Measurements from ENCODE around the gene ASB9.

The ASB9 gene

GRCh38 chrX:15240414-15240813 lies 29.5 kb downstream of the ASB9 start:
- no peak for DNase-seq

- no peak for DNase-seq
Observed at GRCh38 chrX:15236146-15236545, 33.7 kb downstream of the ASB9 start.

- DNase-seq, result no peak
Observed at GRCh38 chrX:15235001-15235400, 34.9 kb downstream of the ASB9 start.

GRCh38 chrX:15233416-15234015 lies 36.4 kb downstream of the ASB9 start:
- no peak for DNase-seq

GRCh38 chrX:15224747-15225146 lies 45.1 kb downstream of the ASB9 start:
- no peak for DNase-seq

- DNase-seq, result no peak
Observed at GRCh38 chrX:15221321-15221720, 48.6 kb downstream of the ASB9 start.

GRCh38 chrX:15217161-15217560 lies 52.7 kb downstream of the ASB9 start:
- DNase-seq, result no peak

- DNase-seq, result no peak
Observed at GRCh38 chrX:15216280-15216679, 53.6 kb downstream of the ASB9 start.

GRCh38 chrX:15215366-15215765 lies 54.5 kb downstream of the ASB9 start:
- no peak for DNase-seq

- DNase-seq, result no peak
Observed at GRCh38 chrX:15214588-15214987, 55.3 kb downstream of the ASB9 start.

- no peak for DNase-seq
Observed at GRCh38 chrX:15209096-15209495, 60.8 kb downstream of the ASB9 start.

- no peak for DNase-seq
Observed at GRCh38 chrX:15207994-15208393, 61.9 kb downstream of the ASB9 start.

GRCh38 chrX:15207384-15207783 lies 62.5 kb downstream of the ASB9 start:
- no peak for DNase-seq

GRCh38 chrX:15206306-15206705 lies 63.6 kb downstream of the ASB9 start:
- no peak for DNase-seq

GRCh38 chrX:15204130-15204751 lies 65.6 kb downstream of the ASB9 start:
- DNase-seq, result peak; percentile 39

GRCh38 chrX:15203694-15204093 lies 66.2 kb downstream of the ASB9 start:
- no peak for DNase-seq

- peak; percentile 24 for DNase-seq
Observed at GRCh38 chrX:15202454-15203177, 67.3 kb downstream of the ASB9 start.

- DNase-seq, result no peak
Observed at GRCh38 chrX:15200871-15201270, 69.0 kb downstream of the ASB9 start.

- DNase-seq, result peak; percentile 1
Observed at GRCh38 chrX:15198608-15199202, 71.2 kb downstream of the ASB9 start.

GRCh38 chrX:15194146-15194545 lies 75.7 kb downstream of the ASB9 start:
- no peak for DNase-seq
